HUES64 (cell line): ENCODE results near the gene ORAI1.
"Not testable (repeated sequence)": the region's sequence is repeated elsewhere in the genome, so short reads cannot be mapped to it uniquely, and the experiment has no call there.

Experiments used
- H3K27ac ChIP-seq: 2 replicates; pipeline ENCODE4 v1.7.0; 2013; ENCODE audit warnings: low read depth, low read length, inconsistent platforms
- H3K27me3 ChIP-seq: 2 replicates; pipeline ENCODE4 v1.6.1; 2013; ENCODE audit warnings: mild to moderate bottlenecking, low read length; ENCODE audit not compliant: insufficient read depth
- H3K36me3 ChIP-seq: 2 replicates; pipeline ENCODE4 v1.6.1; 2013; ENCODE audit warnings: mild to moderate bottlenecking, low read length; ENCODE audit not compliant: insufficient read depth
- H3K4me1 ChIP-seq: 2 replicates; pipeline ENCODE4 v1.6.1; 2013; ENCODE audit warnings: mild to moderate bottlenecking, low read length, moderate library complexity; ENCODE audit not compliant: insufficient read depth
- H3K4me3 ChIP-seq: 2 replicates; pipeline ENCODE4 v1.5.1; 2013; ENCODE audit warnings: mild to moderate bottlenecking, low read length, moderate library complexity
- H3K9ac ChIP-seq: 2 replicates; pipeline ENCODE4 v1.6.1; 2013; ENCODE audit warnings: mild to moderate bottlenecking, low read depth, low read length
- H3K9me3 ChIP-seq: 2 replicates; pipeline ENCODE4 v1.6.1; 2013; ENCODE audit warnings: low read depth, low read length; ENCODE audit not compliant: insufficient read depth
- WGBS: fragments of 150-250, 120-280 bp; methylation state at CpG from one replicate; pipeline ENCODE4 v1.1.7; 2013; ENCODE audit warnings: missing lambda C conversion rate; 5-methylcytosine and 5-hydroxymethylcytosine counted together

ORAI1 gene

GRCh38 chr12:121632069-121632970, 6.0 kb downstream of the ORAI1 start:
- Histone ChIP-seq H3K27me3 (no peaks in the 10 kb centered on the region), H3K4me1 (peaks cover 34% of the 10 kb centered on the region), H3K4me3 (no peak overlapping the region), H3K9me3 (no peaks in the 10 kb centered on the region), H3K36me3 (peaks cover 4% of the 10 kb centered on the region; the same call in 1 of the 2 replicates), H3K9ac (peak overlapping the region; percentile 52; the same call in 1 of the 2 replicates), H3K27ac (peak overlapping the region; percentile 80)
- 81% methylated on average over 10 of the region's 11 CpGs for WGBS

- H3K27me3 ChIP-seq, H3K4me3 ChIP-seq, H3K9me3 ChIP-seq, H3K27ac ChIP-seq, H3K9ac ChIP-seq: not testable (repeated sequence)
- no CpG with 5 or more reads among the region's 11 CpGs for WGBS
- peaks cover 28% of the 10 kb centered on the region for H3K4me1 ChIP-seq
- H3K36me3 ChIP-seq = peaks cover 12% of the 10 kb centered on the region; the same call in 1 of the 2 replicates
Observed at GRCh38 chr12:121633833-121634196, 7.5 kb downstream of the ORAI1 start.

- peaks cover 12% of the 10 kb centered on the region; the same call in 1 of the 2 replicates for H3K36me3 ChIP-seq
- H3K27me3 ChIP-seq = no peaks in the 10 kb centered on the region
- H3K9ac ChIP-seq = no peak overlapping the region
- H3K4me3 ChIP-seq = no peak overlapping the region
- H3K4me1 ChIP-seq = peaks cover 19% of the 10 kb centered on the region
- WGBS = 91% methylated on average over 13 of the region's 13 CpGs
- H3K9me3 ChIP-seq = no peaks in the 10 kb centered on the region
- no peak overlapping the region for H3K27ac ChIP-seq
Observed at GRCh38 chr12:121634836-121635235, 8.5 kb downstream of the ORAI1 start.

GRCh38 chr12:121637231-121637914, 11.0 kb downstream of the ORAI1 start:
- Histone ChIP-seq H3K36me3 (peaks cover 21% of the 10 kb centered on the region; the same call in 1 of the 2 replicates), H3K9ac (no peak overlapping the region), H3K9me3 (no peaks in the 10 kb centered on the region), H3K4me1 (peaks cover 11% of the 10 kb centered on the region), H3K4me3 (no peak overlapping the region), H3K27me3 (no peaks in the 10 kb centered on the region), H3K27ac (no peak overlapping the region)
- 88% methylated on average over 10 of the region's 10 CpGs for whole genome bisulfite sequencing

GRCh38 chr12:121638298-121639202, 12.2 kb downstream of the ORAI1 start:
- no peak overlapping the region for H3K4me3 ChIP-seq
- H3K36me3 ChIP-seq = peaks cover 26% of the 10 kb centered on the region
- no peak overlapping the region for H3K9ac ChIP-seq
- no peaks in the 10 kb centered on the region for H3K4me1 ChIP-seq
- H3K27me3 ChIP-seq = no peaks in the 10 kb centered on the region
- 91% methylated on average over 14 of the region's 14 CpGs for WGBS
- H3K9me3 ChIP-seq = no peaks in the 10 kb centered on the region
- H3K27ac ChIP-seq = no peak overlapping the region

- H3K9ac ChIP-seq = no peak overlapping the region
- no peak overlapping the region for H3K4me3 ChIP-seq
- H3K27me3 ChIP-seq = no peaks in the 10 kb centered on the region
- WGBS = 97% methylated on average over 18 of the region's 18 CpGs
- no peak overlapping the region for H3K27ac ChIP-seq
- H3K4me1 ChIP-seq = no peaks in the 10 kb centered on the region
- H3K36me3 ChIP-seq = peaks cover 26% of the 10 kb centered on the region
- no peaks in the 10 kb centered on the region for H3K9me3 ChIP-seq
Observed at GRCh38 chr12:121641343-121641630, 15.0 kb downstream of the ORAI1 start.

- no peaks in the 10 kb centered on the region for H3K27me3 ChIP-seq
- 0 out of 2 replicates have a peak, but pooled peaks cover 2% of the 10 kb centered on the region for H3K4me1 ChIP-seq
- no peaks in the 10 kb centered on the region for H3K36me3 ChIP-seq
- no peak overlapping the region for H3K27ac ChIP-seq
- 97% methylated on average over 11 of the region's 11 CpGs for WGBS
- no peaks in the 10 kb centered on the region for H3K9me3 ChIP-seq
- no peak overlapping the region for H3K9ac ChIP-seq
- no peak overlapping the region for H3K4me3 ChIP-seq
Observed at GRCh38 chr12:121648458-121649028, 22.2 kb downstream of the ORAI1 start.

GRCh38 chr12:121649322-121649721, 23.0 kb downstream of the ORAI1 start:
- Histone ChIP-seq H3K4me3 (no peak overlapping the region), H3K9ac (no peak overlapping the region), H3K27me3 (no peaks in the 10 kb centered on the region), H3K4me1 (0 out of 2 replicates have a peak, but pooled peaks cover 2% of the 10 kb centered on the region), H3K27ac (no peak overlapping the region), H3K9me3 (no peaks in the 10 kb centered on the region), H3K36me3 (no peaks in the 10 kb centered on the region)
- 94% methylated on average over 5 of the region's 5 CpGs for WGBS

- WGBS = 95% methylated on average over 8 of the region's 8 CpGs
- no peak overlapping the region for H3K27ac ChIP-seq
- no peaks in the 10 kb centered on the region for H3K27me3 ChIP-seq
- H3K9me3 ChIP-seq = no peaks in the 10 kb centered on the region
- H3K4me3 ChIP-seq = no peak overlapping the region
- H3K36me3 ChIP-seq = no peaks in the 10 kb centered on the region
- H3K4me1 ChIP-seq = 0 out of 2 replicates have a peak, but pooled peaks cover 2% of the 10 kb centered on the region
- H3K9ac ChIP-seq = no peak overlapping the region
Observed at GRCh38 chr12:121649819-121650353, 23.6 kb downstream of the ORAI1 start.

- WGBS = 76% methylated on average over 7 of the region's 8 CpGs
- no peaks in the 10 kb centered on the region for H3K27me3 ChIP-seq
Observed at GRCh38 chr12:121651320-121651719, 25.0 kb downstream of the ORAI1 start.

More at GRCh38 chr12:121651320-121651719, 25.0 kb downstream of the ORAI1 start:
- Histone ChIP-seq H3K36me3 (no peaks in the 10 kb centered on the region), H3K9ac (no peak overlapping the region), H3K4me3 (no peak overlapping the region), H3K4me1 (0 out of 2 replicates have a peak, but pooled peaks cover 2% of the 10 kb centered on the region), H3K27ac (0 out of 2 replicates have a peak overlapping the region, but pooled peaks have one; percentile 25), H3K9me3 (no peaks in the 10 kb centered on the region)
